H1 (cell line): ENCODE measurements around the gene LPIN2. TPM values are rescaled to one million over a fixed set of nuclear protein-coding genes. Genes with fewer than 3 reads are reported as not detected.

Source experiments
- POU5F1 ChIP-seq: IDR thresholded peaks from 2 replicates; pipeline ENCODE4 v1.6.1; 2011; ENCODE audit warnings: low read depth, mild to moderate bottlenecking, low read length, moderate library complexity
- TEAD4 ChIP-seq: IDR thresholded peaks from 2 replicates; pipeline ENCODE4 v1.6.1; 2012; ENCODE audit warnings: low read depth, low read length, inconsistent platforms, mixed read lengths
- polyA plus RNA-seq, 7 experiments: library from polyadenylated mRNA; depleted of rRNA in 3 of 7; stranded (reverse) in 5 of 7; unstranded in 2 of 7; fragments of >200 nt in 5 of 7; fragments of 200-250 nt in 2 of 7; gene quantifications; 1 replicate in 5 of 7; 2 replicates in 1 of 7; 4 replicates in 1 of 7; pipeline versions ENCODE4 v1.2.1 to v1.2.3, GENCODE V29; 2011 to 2013; ENCODE audit warnings: missing spikeins in 2 of 7, mixed read lengths in 2 of 7
- total RNA-seq: library from RNA; stranded (reverse); fragmentation: NEBNext Ultra II Directional; extraction: Animal tissue kit (Norgen Biotek cat#: 25700); gene quantifications from 2 replicates; pipeline ENCODE4 v1.2.1, GENCODE V29; 2021

LPIN2 gene
- total and polyA plus RNA-seq, 2 of the 8 experiments (the other 6 are each of a cell fraction or from before 2014, with no cell fraction given), result 7.4 to 14.2 TPM

DNA sequence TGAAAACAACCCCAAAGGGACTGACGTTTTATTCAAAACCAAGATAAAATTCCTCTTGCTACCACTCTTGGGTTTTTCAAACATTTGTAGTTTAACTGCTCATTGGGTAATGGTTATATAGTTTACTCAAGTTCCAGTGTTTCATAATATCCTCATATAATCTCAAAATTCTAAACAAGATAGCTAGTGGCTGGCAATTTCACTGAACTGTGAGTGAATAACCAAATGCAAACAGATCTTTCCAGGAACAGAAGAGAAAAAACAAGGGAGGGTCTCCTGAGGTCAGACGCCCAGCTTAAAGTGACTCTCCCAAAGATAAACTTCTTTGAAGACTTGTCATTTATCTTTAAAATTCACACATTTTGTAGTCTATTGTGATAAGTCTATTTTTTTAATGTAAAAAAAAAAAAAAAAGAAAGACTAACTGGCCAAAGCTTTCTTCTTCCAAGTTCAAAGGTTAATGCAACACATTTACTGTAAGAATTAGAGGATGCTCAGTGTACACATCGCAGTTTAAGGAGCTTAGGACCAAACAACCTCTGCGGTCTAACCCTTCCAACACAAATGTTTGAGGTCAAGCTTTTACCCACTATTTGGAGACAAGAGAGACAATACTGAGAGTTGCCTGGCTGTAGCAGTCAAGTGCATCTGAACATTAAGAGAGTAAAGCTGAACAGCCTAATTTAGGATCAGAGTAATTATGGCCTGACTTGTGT, 26.6 kb downstream of the LPIN2 start (continued):
- no peak for TF ChIP-seq POU5F1
- no peak for TF ChIP-seq TEAD4
